ENCODE data around the gene AP3M1.

AP3M1 gene

DNA sequence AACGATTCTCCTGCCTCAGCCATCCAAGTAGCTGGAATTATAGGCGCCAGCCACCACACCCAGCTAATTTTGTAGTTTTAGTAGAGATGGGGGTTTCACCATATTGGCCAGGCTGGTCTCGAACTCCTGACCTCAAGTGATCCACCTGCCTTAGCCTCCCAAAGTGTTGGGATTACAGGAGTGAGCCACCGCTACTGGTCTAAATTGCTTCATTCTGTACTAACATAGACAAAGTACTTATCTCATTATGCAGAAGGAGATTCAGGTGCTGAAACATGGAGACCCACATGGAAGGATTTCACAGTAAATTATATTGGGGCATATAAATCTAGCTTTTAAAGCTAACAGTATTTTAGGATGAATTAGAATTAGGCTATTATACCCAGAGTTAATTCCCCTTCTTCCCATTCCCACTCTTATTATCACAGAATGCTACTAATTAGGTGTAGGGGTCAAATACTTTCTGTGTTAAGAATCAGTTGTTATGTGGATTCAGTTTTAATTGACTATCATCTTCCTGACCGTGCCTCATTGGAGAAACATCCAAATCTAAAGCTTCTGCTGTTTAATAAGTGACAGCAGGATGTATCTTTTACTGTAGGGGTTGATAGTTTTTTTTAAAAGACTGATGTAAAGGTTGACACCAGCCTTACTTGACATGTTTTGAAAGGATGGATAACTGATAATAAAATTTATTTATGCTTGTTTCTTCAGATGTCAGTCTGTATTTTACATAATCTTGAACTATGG, 27.6 kb upstream of the AP3M1 start:
- no peak overlapping the region for H3K27ac ChIP-seq (ENCODE audit: low read depth, low read length)
- H3K27me3 ChIP-seq (ENCODE audit: insufficient read depth, low read length), result no peaks in the 10 kb centered on the region
- H3K36me3 ChIP-seq (ENCODE audit: insufficient read depth, low read length), result no peaks in the 10 kb centered on the region
- H3K4me1 ChIP-seq (ENCODE audit: control insufficient read depth, insufficient read depth, low read length, unreplicated experiment), result peaks cover 38% of the 10 kb centered on the region
- H3K4me3 ChIP-seq (ENCODE audit: low read depth, low read length), result peak overlapping the region; percentile 49
- H2AFZ ChIP-seq (ENCODE audit: low read length, unreplicated experiment), result no peak overlapping the region
- H3K79me2 ChIP-seq (ENCODE audit: control insufficient read depth, insufficient read depth, low read length, unreplicated experiment), result peaks cover 60% of the 10 kb centered on the region

DNA sequence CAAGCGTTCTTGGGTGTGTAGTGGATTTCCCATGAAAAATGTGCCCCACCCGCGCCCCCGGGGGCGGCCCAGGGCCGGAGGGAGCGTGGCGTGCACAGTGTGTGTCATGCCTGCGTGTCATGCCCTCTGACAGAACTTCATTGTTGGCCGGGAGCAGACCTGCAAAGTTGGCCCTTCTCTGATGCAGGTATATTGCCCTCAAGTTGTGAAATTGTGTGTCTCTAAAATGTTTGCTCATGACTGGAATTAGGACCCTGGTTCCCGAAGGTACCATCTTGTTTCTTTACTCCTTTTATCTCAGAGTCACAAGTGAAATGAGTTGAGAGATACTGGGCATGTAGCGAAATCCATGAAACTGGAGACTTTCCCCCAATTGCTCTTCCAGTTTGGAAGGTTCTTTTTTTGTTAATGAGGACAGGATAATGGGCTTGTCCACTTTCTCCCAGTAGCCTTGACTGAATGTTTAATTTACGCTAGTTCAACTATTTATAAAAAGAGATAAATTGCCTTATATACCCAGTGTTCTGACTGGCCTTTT, 26.6 kb upstream of the AP3M1 start:
- Histone ChIP-seq H2AFZ (ENCODE audit: low read length, unreplicated experiment) (peak overlapping the region; percentile 34), H3K4me3 (ENCODE audit: low read depth, low read length) (peak overlapping the region; percentile 84), H3K79me2 (ENCODE audit: control insufficient read depth, insufficient read depth, low read length, unreplicated experiment) (peaks cover 52% of the 10 kb centered on the region)

DNA sequence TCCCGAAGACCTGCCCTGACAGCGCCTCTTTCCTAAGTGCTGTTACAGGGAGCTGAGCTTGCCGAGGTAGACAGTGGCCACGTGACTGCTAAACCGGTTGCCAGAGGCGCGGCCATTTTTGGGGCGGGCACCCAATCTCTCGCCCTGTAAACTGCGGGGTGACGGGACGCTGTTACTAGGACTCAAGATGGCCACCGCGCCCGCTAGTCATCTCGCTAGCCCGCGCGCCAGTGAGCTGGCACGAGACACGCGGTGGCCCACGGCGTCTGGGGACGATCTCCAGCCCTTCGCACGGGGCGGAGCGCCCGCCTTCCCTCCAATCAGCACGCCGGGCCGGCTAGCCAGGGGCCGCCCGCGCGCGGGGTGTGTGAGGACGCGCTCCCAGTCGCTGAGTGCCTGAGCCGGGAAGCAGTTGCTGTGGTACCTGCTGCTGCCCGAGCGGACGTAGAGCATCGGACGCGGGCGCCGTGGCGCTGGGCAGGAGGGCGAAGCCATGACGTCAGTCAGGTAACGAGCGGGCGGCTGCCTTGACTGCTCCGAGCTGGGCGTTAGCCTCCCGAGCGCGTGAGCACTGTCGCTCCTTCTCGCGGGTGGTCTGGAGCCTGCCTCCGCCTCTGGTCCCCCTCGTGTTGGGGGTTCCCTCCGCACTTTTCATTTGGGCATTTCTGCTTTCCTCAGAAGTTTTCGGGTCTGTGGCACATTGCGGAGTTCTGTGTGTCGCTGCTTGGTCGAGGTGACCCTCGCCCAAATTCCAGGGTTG, 25.9 kb upstream of the AP3M1 start:
- H3K27ac ChIP-seq (ENCODE audit: low read depth, low read length), result peak overlapping the region; percentile 81
- no peaks in the 10 kb centered on the region for H3K36me3 ChIP-seq (ENCODE audit: insufficient read depth, low read length)
- H3K79me2 ChIP-seq (ENCODE audit: control insufficient read depth, insufficient read depth, low read length, unreplicated experiment), result peaks cover 46% of the 10 kb centered on the region
- peak overlapping the region; percentile 84 for H3K4me3 ChIP-seq (ENCODE audit: low read depth, low read length)
- no peaks in the 10 kb centered on the region for H3K27me3 ChIP-seq (ENCODE audit: insufficient read depth, low read length)
- peaks cover 33% of the 10 kb centered on the region for H3K4me1 ChIP-seq (ENCODE audit: control insufficient read depth, insufficient read depth, low read length, unreplicated experiment)
- H2AFZ ChIP-seq (ENCODE audit: low read length, unreplicated experiment), result peak overlapping the region; percentile 84

More for the DNA sequence above, 26.6 kb upstream of the AP3M1 start:
- Histone ChIP-seq H3K36me3 (ENCODE audit: insufficient read depth, low read length) (no peaks in the 10 kb centered on the region), H3K4me1 (ENCODE audit: control insufficient read depth, insufficient read depth, low read length, unreplicated experiment) (peaks cover 38% of the 10 kb centered on the region), H3K27me3 (ENCODE audit: insufficient read depth, low read length) (no peaks in the 10 kb centered on the region), H3K27ac (ENCODE audit: low read depth, low read length) (peak overlapping the region; percentile 81)

DNA sequence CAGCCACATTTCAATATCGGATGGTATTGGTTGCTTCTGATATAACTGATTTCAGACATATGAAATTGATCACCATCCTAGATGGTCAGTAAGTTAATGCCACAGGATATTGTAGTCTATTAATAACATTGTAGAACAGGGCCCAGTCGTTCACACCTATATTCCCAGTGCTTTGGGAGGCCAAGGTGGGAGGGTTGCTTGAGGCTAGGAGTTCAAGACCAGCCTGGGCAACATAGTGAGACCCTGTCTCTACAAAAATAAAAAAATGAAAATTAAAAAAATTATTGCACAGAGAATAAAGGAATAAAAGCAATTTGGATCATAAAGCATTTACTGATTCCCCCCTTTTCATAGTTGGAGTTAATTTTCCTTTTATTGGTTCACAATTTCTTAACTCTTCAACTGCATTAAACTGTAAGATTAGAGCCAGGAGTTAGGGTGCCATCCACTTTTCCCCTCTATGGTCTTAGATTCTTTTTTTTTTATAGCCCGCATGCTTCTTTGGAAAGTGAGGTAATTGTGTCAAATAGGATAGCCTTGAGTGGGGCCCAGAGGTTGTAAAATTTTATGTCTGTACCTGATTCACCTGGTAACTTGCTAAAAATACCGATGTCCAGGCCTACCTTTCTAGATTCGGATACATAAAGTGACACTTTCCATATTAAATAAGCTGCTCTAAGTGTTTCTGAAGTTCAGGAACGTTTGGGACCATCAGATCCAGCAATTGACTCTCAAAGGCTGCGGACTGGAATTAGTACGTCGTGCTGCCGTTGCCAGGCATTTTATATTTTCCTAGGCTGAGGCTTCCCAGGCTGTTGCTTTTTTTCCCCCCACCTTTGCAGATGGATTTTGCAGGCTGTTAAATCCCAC, 25.1 kb upstream of the AP3M1 start:
- Histone ChIP-seq H3K4me3 (ENCODE audit: low read depth, low read length) (peak overlapping the region; percentile 84), H3K36me3 (ENCODE audit: insufficient read depth, low read length) (no peaks in the 10 kb centered on the region), H3K27me3 (ENCODE audit: insufficient read depth, low read length) (no peaks in the 10 kb centered on the region), H3K79me2 (ENCODE audit: control insufficient read depth, insufficient read depth, low read length, unreplicated experiment) (peaks cover 38% of the 10 kb centered on the region), H2AFZ (ENCODE audit: low read length, unreplicated experiment) (peak overlapping the region; percentile 84), H3K27ac (ENCODE audit: low read depth, low read length) (peak overlapping the region; percentile 81), H3K4me1 (ENCODE audit: control insufficient read depth, insufficient read depth, low read length, unreplicated experiment) (peaks cover 25% of the 10 kb centered on the region)

DNA sequence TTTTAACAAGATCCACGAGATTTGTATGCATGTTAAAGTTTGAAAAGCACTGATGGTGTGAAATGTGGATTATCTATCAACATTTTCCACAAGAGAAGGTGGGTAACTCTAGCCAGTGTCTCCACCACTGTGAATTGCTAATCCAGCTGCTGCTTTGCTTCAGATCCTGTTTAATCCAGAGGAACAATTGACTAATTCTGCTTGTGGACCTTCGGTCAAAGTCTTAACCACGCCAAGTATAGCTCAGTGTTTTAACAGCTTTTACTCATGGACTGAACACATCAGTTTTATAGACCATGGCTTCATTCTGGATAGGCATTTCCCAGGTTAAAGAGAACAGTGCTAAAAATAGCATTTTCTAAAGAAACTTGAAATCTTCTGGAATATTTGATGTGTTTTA, 23.9 kb upstream of the AP3M1 start:
- H2AFZ ChIP-seq (ENCODE audit: low read length, unreplicated experiment), result no peak overlapping the region
- no peaks in the 10 kb centered on the region for H3K27me3 ChIP-seq (ENCODE audit: insufficient read depth, low read length)
- H3K36me3 ChIP-seq (ENCODE audit: insufficient read depth, low read length), result no peaks in the 10 kb centered on the region
- H3K27ac ChIP-seq (ENCODE audit: low read depth, low read length), result no peak overlapping the region
- peaks cover 20% of the 10 kb centered on the region for H3K4me1 ChIP-seq (ENCODE audit: control insufficient read depth, insufficient read depth, low read length, unreplicated experiment)
- no peak overlapping the region for H3K4me3 ChIP-seq (ENCODE audit: low read depth, low read length)
- peaks cover 29% of the 10 kb centered on the region for H3K79me2 ChIP-seq (ENCODE audit: control insufficient read depth, insufficient read depth, low read length, unreplicated experiment)

DNA sequence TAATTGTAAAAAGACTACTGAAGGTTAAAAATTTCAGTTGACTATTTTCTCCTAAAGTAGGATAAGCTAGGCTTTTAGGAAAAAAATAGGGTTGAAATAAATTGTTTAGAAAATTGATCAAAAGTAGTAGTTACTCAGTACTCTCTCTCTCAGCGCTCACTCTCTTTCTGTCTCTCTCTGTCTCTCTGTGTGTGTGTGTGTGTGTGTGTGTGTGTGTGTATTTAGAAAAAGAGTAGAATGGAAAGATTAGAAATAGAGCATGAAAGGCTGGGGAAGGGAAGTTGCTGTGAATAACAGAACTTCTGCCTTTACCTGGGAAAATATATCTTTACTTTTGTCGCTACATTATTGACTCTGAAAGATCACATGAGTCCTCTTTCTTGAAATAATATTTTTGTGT, 21.0 kb upstream of the AP3M1 start:
- Histone ChIP-seq H3K4me1 (ENCODE audit: control insufficient read depth, insufficient read depth, low read length, unreplicated experiment) (peaks cover 9% of the 10 kb centered on the region), H3K27ac (ENCODE audit: low read depth, low read length) (no peak overlapping the region), H3K79me2 (ENCODE audit: control insufficient read depth, insufficient read depth, low read length, unreplicated experiment) (peaks cover 7% of the 10 kb centered on the region), H3K4me3 (ENCODE audit: low read depth, low read length) (no peak overlapping the region), H3K36me3 (ENCODE audit: insufficient read depth, low read length) (no peaks in the 10 kb centered on the region), H3K27me3 (ENCODE audit: insufficient read depth, low read length) (no peaks in the 10 kb centered on the region), H2AFZ (ENCODE audit: low read length, unreplicated experiment) (no peak overlapping the region)

DNA sequence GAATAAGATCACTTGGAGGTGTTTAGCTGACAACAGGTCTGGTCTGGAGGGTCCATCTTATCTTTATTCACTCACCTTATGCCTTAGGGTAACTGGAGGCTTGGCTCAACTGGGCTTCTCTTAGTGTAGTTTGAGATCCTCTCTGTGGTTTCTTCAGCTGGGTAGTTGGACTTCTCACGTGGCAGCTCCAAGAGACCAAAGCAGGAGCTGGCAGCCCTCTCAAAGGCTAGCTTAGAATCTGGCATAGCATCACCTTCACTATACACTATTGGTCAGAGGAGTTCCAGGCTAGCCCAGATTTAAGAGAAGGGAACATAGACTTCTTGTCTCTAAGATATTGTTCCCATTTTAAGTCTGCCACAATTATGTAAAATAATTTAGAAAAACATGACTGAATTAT, 16.8 kb upstream of the AP3M1 start:
- no peaks in the 10 kb centered on the region for H3K36me3 ChIP-seq (ENCODE audit: insufficient read depth, low read length)
- H3K27me3 ChIP-seq (ENCODE audit: insufficient read depth, low read length), result no peaks in the 10 kb centered on the region
- peaks cover 4% of the 10 kb centered on the region for H3K79me2 ChIP-seq (ENCODE audit: control insufficient read depth, insufficient read depth, low read length, unreplicated experiment)
- H3K27ac ChIP-seq (ENCODE audit: low read depth, low read length), result no peak overlapping the region
- no peak overlapping the region for H2AFZ ChIP-seq (ENCODE audit: low read length, unreplicated experiment)
- no peak overlapping the region for H3K4me3 ChIP-seq (ENCODE audit: low read depth, low read length)
- peaks cover 33% of the 10 kb centered on the region for H3K4me1 ChIP-seq (ENCODE audit: control insufficient read depth, insufficient read depth, low read length, unreplicated experiment)

DNA sequence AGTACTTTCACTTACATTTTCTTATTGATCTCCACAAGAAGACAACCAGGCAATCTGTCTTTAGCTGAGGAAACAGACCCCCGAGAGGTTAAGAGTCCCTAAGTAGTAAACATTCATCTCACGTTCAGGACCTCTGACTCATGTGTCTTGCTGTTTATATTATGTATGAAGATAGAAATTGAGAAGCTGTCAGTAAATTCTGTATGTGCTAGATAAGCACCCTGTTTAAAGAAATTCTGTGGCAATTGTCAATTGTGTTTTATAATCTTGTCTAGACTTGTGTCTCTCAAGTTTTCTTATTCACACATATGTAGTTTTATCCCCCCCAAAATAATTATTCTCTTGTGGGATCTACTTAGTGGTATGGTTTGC, 14.9 kb upstream of the AP3M1 start:
- Histone ChIP-seq H3K4me1 (ENCODE audit: control insufficient read depth, insufficient read depth, low read length, unreplicated experiment) (peaks cover 33% of the 10 kb centered on the region), H3K27ac (ENCODE audit: low read depth, low read length) (peak overlapping the region; percentile 36)

DNA sequence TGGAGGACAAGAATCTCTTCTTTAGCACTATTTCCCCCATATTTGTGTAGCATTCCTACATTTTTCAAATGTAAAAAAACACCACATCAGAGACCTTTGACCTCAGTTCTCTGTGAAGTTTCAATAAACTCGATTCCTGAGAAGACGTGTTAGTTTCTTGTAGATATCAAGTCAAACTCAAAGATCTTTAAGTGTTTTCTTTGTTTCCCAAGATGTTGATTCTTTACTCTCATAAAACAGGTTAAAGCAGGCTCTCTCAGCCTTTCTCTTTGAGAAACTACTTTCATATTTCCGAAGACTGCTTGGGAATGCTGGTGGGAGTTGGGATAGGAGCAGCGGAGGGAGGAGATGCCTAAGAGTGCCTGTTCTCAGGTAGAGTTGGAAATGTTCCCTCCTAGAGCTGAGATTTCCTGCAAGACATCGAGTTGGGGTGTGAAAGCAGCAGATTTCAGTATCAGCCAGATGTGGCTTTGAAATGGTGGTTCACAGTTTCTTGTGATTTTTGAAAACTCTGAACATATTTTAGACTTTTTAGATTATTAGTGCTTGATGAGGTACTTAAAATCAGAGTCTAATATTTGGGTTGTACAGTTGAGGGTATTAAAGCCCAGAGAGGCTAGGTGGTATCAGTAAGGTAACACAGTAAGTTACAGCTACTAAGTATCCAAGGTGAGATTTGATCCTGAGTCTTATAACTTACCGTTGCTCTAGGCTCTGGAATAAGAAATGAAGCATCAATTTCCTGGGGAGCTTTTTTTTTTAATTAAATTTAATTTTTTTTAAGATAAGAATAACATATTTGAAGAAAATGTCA, 14.3 kb upstream of the AP3M1 start:
- no peak overlapping the region for H3K4me3 ChIP-seq (ENCODE audit: low read depth, low read length)
- peak overlapping the region; percentile 20; the same call in 1 of the 2 replicates for H3K27ac ChIP-seq (ENCODE audit: low read depth, low read length)

More for the DNA sequence above, 14.9 kb upstream of the AP3M1 start:
- 0 out of 2 replicates have a peak overlapping the region, but pooled peaks have one; percentile 11 for H3K4me3 ChIP-seq (ENCODE audit: low read depth, low read length)
- no peaks in the 10 kb centered on the region for H3K36me3 ChIP-seq (ENCODE audit: insufficient read depth, low read length)
- H3K79me2 ChIP-seq (ENCODE audit: control insufficient read depth, insufficient read depth, low read length, unreplicated experiment), result peaks cover 4% of the 10 kb centered on the region
- H2AFZ ChIP-seq (ENCODE audit: low read length, unreplicated experiment), result no peak overlapping the region
- H3K27me3 ChIP-seq (ENCODE audit: insufficient read depth, low read length), result no peaks in the 10 kb centered on the region

More for the DNA sequence above, 14.3 kb upstream of the AP3M1 start:
- H3K27me3 ChIP-seq (ENCODE audit: insufficient read depth, low read length), result no peaks in the 10 kb centered on the region
- H3K4me1 ChIP-seq (ENCODE audit: control insufficient read depth, insufficient read depth, low read length, unreplicated experiment), result peaks cover 33% of the 10 kb centered on the region
- H3K36me3 ChIP-seq (ENCODE audit: insufficient read depth, low read length), result no peaks in the 10 kb centered on the region
- H2AFZ ChIP-seq (ENCODE audit: low read length, unreplicated experiment), result peak overlapping the region; percentile 10
- H3K79me2 ChIP-seq (ENCODE audit: control insufficient read depth, insufficient read depth, low read length, unreplicated experiment), result peaks cover 4% of the 10 kb centered on the region
